ENCODE results near the gene IRF6. TPM values are rescaled to one million over a fixed set of nuclear protein-coding genes. Genes with fewer than 3 reads are reported as not detected.

IRF6 gene
- total and polyA plus RNA-seq, 2 of the 8 experiments (the other 6 are each of a cell fraction or from before 2014, with no cell fraction given) = 9.6 to 13.4 TPM

GRCh38 chr1:209855006-209855405 is 49.1 kb upstream of the IRF6 start:
- no peaks in the 10 kb centered on the region for H3K4me1 ChIP-seq (replicated peaks in 1 of 4; ENCODE audit: control insufficient read depth in 3 of 4, insufficient read depth in 4 of 4, low read length in 3 of 4)
- no peak overlapping the region for H2BK12ac ChIP-seq (ENCODE audit: low read depth, low read length)
- H2AK5ac ChIP-seq (ENCODE audit: low read depth, low read length) = no peak overlapping the region
- CTCF ChIA-PET (ENCODE audit: partially characterized antibody) = interaction anchor here (0.9 to 1.8 kb wide), 10 partner anchors 10 to 389 kb away, joined by 3 to 6 read pairs (median 4); no protein-coding TSS in a partner anchor
- no peaks in the 10 kb centered on the region for H3K79me2 ChIP-seq (ENCODE audit: control insufficient read depth in 1 of 2, insufficient read depth in 2 of 2, low read length in 2 of 2)
- POLR2A ChIA-PET (ENCODE audit: partially characterized antibody) = interaction anchor here (0.6 to 1.7 kb wide), 2 partner anchors 9 to 519 kb away, joined by 5 to 8 read pairs; no protein-coding TSS in a partner anchor
- no peak overlapping the region for H3K4ac ChIP-seq (replicated peaks; ENCODE audit: insufficient read length, low read depth, low read length)
- H3K18ac ChIP-seq (ENCODE audit: extremely low read depth, low read length) = no peak overlapping the region
- no peaks in the 10 kb centered on the region; a peak in 1 of 4 replicates for H3K9me3 ChIP-seq (ENCODE audit: insufficient read depth in 2 of 2, low read depth in 1 of 2, low read length in 1 of 2)
- no peak for DNase-seq (ENCODE audit: low read depth in 1 of 2, low spot score in 2 of 2)
- H4K91ac ChIP-seq (replicated peaks; ENCODE audit: insufficient read length, low read length) = no peak overlapping the region
- no peak overlapping the region for H2BK15ac ChIP-seq (ENCODE audit: low read length)
- no peaks in the 10 kb centered on the region for H3K27me3 ChIP-seq (replicated peaks in 1 of 4; ENCODE audit: control insufficient read depth in 3 of 4, extremely low read depth in 1 of 4, insufficient read depth in 3 of 4, low read length in 3 of 4)
- no peak overlapping the region for H2BK5ac ChIP-seq (ENCODE audit: low read depth, low read length)
- H4K5ac ChIP-seq (ENCODE audit: insufficient read length, low read depth, low read length) = no peak overlapping the region
- no peak overlapping the region for H2BK120ac ChIP-seq (replicated peaks; ENCODE audit: low read depth, low read length)
- H4K20me1 ChIP-seq (replicated peaks in 1 of 2; ENCODE audit: control insufficient read depth in 1 of 2, insufficient read depth in 2 of 2, low read length in 2 of 2) = no peaks in the 10 kb centered on the region
- no peak overlapping the region for H3K23ac ChIP-seq (ENCODE audit: insufficient read length)
- no peak overlapping the region for H4K8ac ChIP-seq (ENCODE audit: extremely low read depth, insufficient read depth, low read length)
- 93% methylated on average over 8 of the region's 8 CpGs; no CpG with 5 or more reads in 1 of the 2 experiments for WGBS, 2 experiments (ENCODE audit: extremely low coverage in 1 of 2, insufficient coverage in 1 of 2, insufficient read length in 1 of 2, insufficient replicate concordance in 2 of 2, low coverage in 1 of 2, low lambda C conversion rate in 2 of 2, missing lambda C conversion rate in 1 of 2)
- no peak overlapping the region for H2BK20ac ChIP-seq (ENCODE audit: low read length)
- no peak overlapping the region for H3K56ac ChIP-seq (replicated peaks; ENCODE audit: insufficient read length, low read depth, low read length)
- H3K9ac ChIP-seq (replicated peaks in 1 of 4; ENCODE audit: extremely low read depth in 1 of 4, low read depth in 3 of 4, low read length in 3 of 4) = no peak overlapping the region
- H3K23me2 ChIP-seq (ENCODE audit: low read depth, low read length) = no peaks in the 10 kb centered on the region
- H3K36me3 ChIP-seq (ENCODE audit: control insufficient read depth in 2 of 4, insufficient read depth in 4 of 4, low read length in 3 of 4) = peaks cover 0 to 27% (median 20%) of the 10 kb centered on the region in 4 experiments; a peak in 6 of 8 replicates
- no peak for FAIRE-seq
- no peak overlapping the region for H3K4me2 ChIP-seq (ENCODE audit: insufficient read depth in 1 of 2, low read depth in 2 of 2, low read length in 2 of 2)
- no peaks in the 10 kb centered on the region for H3K79me1 ChIP-seq (ENCODE audit: low read depth, low read length)
- no peak overlapping the region for H3K27ac ChIP-seq (ENCODE audit: low read depth, low read length)
- H3K4me3 ChIP-seq (ENCODE audit: extremely low read depth in 1 of 4, insufficient read depth in 2 of 4, low read depth in 3 of 4, low read length in 4 of 4) = no peak overlapping the region
- H2AFZ ChIP-seq (ENCODE audit: low read length) = no peak overlapping the region
- no peak overlapping the region for H3K14ac ChIP-seq (ENCODE audit: insufficient read length)
- TF ChIP-seq SP2 (IDR thresholded peaks at IDR 0.05; ENCODE audit: low read length) (no peak), JUN (IDR thresholded peaks at IDR 0.05; ENCODE audit: low read depth, low read length) (no peak), CBX8 (IDR thresholded peaks at IDR 0.05; ENCODE audit: borderline replicate concordance, low read depth, low read length) (no peak), SP1 (IDR thresholded peaks at IDR 0.05; ENCODE audit: low read depth, low read length) (no peak), CTBP2 (IDR thresholded peaks at IDR 0.05; ENCODE audit: borderline replicate concordance, insufficient read depth, insufficient read length, low read length) (no peak)

Data from H1 (cell line).